ELR (cell line): ENCODE data around the gene TCF3.
A peak's percentile ranks its signal among the peaks of the same experiment; 100 is the strongest.
"Not testable (repeated sequence)": the region's sequence is repeated elsewhere in the genome, so short reads cannot be mapped to it uniquely, and the experiment has no call there.

Source experiments
- DNase-seq: peaks from one replicate; pipeline ENCODE4 v3.0.0-alpha.2; 2015; ENCODE audit warnings: low read depth

Gene TCF3

GRCh38 chr19:1652471-1653299, at the start of gene TCF3:
Gene TCF3, minus strand, starts transcription at chr19:1652615. Its CDS starts 2,367 bp downstream, at chr19:1650248.
- peak; percentile 99 for DNase-seq

- no peak for DNase-seq
These were observed 48.6 kb upstream of the TCF3 start for GRCh38 chr19:1700733-1701663.

DNA sequence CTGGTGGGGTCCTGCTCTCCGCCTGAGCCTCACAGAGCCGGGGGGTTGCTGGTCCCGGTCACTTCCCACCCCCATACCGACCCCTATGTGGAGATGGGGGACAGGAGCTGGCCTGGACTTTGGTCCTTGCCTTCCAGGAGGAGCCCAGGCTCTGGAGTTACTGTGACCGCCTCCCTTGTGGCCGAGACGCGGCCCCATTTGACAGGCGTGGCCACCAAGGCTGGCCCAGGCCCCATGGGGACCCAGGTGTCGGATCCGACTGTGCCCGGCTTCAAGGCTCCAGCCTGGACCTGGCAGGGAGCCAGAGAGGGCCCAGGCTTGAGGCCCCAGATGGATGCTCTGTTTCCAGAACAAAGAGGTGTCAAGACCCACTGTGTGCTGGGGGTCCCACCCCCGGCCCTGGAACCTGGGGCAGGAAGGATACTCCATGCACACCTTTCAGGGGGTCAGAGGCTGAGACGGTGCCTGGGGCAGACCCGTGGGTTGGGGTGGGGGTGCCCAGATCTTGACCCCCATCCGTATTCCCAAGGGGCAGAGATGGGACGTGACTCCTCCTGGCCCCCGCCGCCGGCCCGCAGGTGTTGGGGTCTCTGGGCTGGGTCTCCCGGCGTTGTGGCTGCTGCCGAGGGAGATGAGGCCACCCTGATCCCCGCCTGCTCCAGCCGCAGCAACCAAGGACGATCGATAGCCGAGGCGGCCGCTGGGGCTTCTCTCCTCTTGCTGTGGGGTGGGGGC, 47.8 kb upstream of the TCF3 start:
- no peak for DNase-seq

GRCh38 chr19:1699386-1699785, 47.0 kb upstream of the TCF3 start:
- no peak for DNase-seq

DNA sequence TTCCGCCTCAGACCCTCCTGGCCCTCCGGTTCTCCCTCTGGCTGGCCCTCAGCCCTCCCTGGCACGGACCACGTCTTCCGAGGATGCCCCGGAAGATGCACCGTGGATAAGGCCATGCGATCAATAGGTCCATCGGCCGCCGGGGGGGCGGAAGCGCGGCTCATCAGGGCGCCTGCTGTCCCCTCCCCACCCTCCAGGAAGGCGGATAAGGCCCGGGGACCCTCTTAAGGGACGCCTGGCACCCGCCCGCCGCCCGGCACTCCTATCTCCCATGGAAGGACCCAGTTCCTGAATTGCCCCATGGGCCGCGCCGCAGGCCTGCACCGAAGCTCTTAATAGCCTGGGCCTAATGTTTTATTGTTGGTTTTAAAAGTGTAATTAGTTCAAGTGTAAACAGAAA, 46.2 kb upstream of the TCF3 start:
- no peak for DNase-seq

GRCh38 chr19:1695481-1695880, 43.1 kb upstream of the TCF3 start:
- DNase-seq, result not testable (repeated sequence)

GRCh38 chr19:1691589-1692290, 39.3 kb upstream of the TCF3 start:
- no peak for DNase-seq

DNA sequence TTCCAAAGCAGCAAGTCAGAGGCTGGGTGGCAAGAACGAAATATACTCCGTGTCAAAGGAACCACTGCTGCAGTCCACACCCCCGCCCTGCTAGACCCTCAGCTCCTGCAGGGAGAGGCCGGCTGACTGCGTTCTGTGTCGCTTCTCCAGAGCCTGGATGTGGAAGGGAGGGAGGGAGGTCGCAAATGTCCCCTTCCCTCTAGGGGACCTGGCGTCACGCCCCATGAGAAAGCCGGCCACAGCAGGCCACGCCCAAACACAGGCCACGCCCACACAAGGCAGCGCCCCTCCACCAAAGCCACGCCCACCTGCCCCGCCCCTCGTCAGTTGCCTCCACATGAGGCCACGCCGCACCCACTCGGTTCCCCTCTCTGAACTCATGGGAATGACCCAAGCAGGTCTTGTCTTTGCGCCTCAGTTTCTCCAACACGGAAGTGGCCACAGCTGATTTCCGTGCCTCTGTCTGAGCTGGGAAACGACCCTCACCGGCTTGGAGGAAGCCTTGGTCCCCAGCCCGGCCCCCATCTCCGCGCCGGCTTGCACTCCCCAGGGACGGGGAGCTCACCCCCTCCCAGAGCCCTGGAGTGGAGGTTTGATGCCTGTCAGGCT, 38.4 kb upstream of the TCF3 start:
- peak; percentile 53 for DNase-seq

GRCh38 chr19:1685785-1686184, 33.4 kb upstream of the TCF3 start:
- not testable (repeated sequence) for DNase-seq

DNA sequence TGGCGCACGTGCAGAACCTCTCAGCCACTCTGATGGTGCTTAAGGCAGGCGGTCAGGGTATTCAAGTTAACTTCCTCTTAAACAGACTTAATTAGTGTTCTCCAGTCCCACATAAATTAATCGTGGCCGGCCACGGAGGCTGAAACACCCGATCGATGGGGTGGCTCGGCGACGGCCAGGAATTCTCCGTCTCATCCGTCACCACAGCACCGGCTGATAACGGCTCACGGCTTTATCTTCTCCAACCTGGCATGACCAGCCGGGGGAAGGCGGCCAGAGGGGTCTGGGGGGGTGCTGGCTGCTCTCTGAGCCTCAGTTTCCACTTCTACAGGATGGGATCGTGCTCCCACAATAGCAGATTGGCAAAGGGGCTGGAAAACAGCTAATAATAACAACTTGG, 32.6 kb upstream of the TCF3 start:
- no peak for DNase-seq

GRCh38 chr19:1684573-1684912, 32.1 kb upstream of the TCF3 start:
- DNase-seq, result no peak

GRCh38 chr19:1683869-1684572, 31.6 kb upstream of the TCF3 start:
- DNase-seq, result no peak

DNA sequence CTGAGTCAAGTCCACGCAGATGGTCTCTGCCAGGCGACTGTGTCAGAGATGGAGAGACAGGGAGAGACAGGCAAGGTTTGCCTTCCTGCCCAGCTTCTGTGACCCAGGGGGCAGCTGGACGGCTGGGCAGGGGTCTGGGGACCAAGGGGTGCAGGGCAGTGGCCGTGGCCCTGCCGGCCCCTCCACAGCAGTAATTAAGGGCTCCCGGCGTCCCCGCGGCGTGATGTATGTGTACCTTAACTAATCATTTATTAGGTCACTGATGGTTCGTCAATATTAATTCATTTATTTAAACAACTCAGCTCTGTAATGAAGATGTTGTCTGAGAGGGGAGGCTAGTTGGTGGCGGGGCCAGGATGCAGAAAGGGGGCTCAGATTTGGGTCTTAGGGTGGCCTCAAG, 28.6 kb upstream of the TCF3 start:
- no peak for DNase-seq

- DNase-seq, result no peak
These were observed 25.7 kb upstream of the TCF3 start for GRCh38 chr19:1678073-1678472.

DNA sequence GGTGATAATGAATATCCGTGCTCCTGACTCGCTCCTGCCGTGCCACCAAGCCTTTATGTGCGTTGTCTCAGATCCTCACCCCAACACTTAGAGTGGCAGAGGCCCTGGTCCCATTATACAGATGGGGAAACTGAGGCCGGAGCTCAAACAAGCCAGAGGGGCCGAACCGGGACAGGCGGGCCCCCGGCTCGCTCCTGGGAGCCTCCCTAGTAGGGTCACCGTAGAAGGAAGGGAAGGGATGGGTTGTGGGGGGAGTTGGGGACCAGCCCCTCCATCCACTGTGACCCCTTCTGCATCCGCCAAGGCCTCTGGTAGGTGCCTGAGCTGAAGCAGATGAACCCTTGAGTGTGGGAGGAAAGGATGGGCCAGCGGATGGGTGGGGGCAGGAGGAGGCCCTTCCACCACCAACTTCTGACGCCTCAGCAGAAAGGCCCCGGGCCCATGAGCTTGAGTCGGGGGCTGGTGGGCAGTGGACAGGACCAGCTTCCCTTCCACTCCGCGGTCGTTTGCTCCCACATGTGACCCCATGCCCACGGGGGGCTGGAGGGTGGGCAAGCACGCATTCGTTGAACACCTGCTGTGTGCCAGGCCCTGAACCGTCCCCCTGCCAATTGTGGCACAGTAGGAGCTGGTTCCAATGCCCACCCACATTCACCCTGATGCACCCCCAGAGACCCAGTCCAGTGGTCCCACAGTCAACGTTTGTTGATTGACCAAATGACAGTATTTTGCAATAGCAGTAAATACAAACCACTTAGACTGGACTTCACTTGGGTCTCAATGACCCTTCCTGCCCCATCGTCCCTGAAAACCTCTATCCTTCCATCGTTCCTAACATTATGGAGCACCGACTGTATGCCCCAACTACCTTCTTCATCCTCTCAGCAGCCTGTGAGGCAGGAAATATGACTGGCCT, 24.2 kb upstream of the TCF3 start:
- DNase-seq, result no peak

DNA sequence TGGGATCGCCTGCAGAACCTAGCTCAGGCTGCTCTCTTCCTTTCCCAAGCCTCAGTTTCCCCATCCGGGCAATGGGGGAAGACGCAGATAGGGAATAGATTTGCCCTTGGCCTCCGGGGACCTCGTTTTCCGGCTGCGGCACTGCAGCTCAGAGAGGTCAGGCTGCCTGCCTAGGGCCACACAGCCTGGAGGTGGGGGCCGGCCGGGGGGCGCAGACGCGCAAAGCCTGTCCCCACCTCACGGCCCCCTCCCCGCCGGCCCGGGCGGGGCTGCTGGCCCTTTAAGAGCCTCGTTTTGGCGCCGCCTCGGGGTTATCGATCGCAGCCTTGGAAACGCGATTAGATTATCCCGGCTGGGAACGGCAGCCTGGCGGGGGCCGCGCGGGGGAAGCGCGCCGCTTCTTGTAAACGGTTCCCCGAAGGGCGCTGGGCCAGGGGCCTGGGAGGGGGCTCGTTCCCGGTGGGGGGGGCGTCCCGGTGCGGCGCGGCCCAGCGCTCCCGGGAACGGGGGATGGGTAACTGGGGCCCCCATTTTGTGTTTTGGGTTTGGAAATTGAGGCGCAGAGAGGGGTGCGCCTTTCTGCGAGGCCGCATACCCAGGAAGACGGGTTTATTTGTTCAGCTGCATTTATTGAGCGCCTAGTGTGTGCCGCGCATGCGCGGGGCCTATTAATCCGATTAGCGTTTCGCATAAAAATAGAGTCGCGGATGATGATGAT, 23.4 kb upstream of the TCF3 start:
- no peak for DNase-seq

GRCh38 chr19:1674293-1674679, 21.9 kb upstream of the TCF3 start:
- DNase-seq, result no peak

GRCh38 chr19:1673645-1674292, 21.4 kb upstream of the TCF3 start:
- no peak for DNase-seq
